Fibroblast of mammary gland (primary cell): Measurements from ENCODE around the gene EPS8L2.

ENCODE experiments used
- DNase-seq: peaks from one replicate; pipeline ENCODE4 v3.0.0-alpha.2; 2010; ENCODE audit warnings: low read depth
- H3K4me3 ChIP-seq: 2 replicates; pipeline ENCODE4 v1.5.1; 2011; ENCODE audit warnings: low read depth, mild to moderate bottlenecking, low read length, moderate library complexity; ENCODE audit not compliant: control insufficient read depth
- TF ChIP-seq, protein P1 (sequence below): conservative IDR thresholded peaks from 2 replicates; pipeline ENCODE4 v1.5.1; 2011; ENCODE audit warnings: low read depth, low read length, inconsistent platforms; ENCODE audit not compliant: control insufficient read depth, insufficient read depth

EPS8L2 gene

DNA sequence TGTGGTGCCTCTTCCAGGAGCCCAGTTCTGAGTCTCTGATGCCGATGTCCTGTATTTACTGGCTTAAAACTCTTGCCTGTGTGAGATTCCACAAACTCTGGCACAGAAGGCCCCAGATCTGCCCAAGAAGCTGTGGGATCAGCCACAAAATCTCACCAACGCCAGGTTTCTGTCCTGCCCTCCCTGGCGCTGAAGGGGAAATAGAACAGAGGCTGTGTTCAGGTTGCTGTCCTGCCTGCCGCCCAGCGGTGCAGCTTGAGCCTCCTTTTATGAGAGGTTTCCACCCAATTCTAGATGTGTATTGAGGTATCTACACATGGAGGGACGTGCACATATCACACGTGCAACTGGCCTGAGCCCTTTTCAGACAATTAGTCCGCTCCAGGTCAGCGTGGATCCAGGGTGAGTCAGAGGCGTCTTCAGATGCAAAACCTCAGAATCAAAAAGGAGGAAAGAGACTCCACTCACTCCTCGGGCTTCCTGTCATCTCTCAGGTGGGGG lies 8.2 kb upstream of the EPS8L2 start:
- H3K4me3 ChIP-seq: peak overlapping the region; percentile 23
- peak; percentile 72 for DNase-seq
- TF ChIP-seq, protein P1, sequence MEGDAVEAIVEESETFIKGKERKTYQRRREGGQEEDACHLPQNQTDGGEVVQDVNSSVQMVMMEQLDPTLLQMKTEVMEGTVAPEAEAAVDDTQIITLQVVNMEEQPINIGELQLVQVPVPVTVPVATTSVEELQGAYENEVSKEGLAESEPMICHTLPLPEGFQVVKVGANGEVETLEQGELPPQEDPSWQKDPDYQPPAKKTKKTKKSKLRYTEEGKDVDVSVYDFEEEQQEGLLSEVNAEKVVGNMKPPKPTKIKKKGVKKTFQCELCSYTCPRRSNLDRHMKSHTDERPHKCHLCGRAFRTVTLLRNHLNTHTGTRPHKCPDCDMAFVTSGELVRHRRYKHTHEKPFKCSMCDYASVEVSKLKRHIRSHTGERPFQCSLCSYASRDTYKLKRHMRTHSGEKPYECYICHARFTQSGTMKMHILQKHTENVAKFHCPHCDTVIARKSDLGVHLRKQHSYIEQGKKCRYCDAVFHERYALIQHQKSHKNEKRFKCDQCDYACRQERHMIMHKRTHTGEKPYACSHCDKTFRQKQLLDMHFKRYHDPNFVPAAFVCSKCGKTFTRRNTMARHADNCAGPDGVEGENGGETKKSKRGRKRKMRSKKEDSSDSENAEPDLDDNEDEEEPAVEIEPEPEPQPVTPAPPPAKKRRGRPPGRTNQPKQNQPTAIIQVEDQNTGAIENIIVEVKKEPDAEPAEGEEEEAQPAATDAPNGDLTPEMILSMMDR: no peak

DNA sequence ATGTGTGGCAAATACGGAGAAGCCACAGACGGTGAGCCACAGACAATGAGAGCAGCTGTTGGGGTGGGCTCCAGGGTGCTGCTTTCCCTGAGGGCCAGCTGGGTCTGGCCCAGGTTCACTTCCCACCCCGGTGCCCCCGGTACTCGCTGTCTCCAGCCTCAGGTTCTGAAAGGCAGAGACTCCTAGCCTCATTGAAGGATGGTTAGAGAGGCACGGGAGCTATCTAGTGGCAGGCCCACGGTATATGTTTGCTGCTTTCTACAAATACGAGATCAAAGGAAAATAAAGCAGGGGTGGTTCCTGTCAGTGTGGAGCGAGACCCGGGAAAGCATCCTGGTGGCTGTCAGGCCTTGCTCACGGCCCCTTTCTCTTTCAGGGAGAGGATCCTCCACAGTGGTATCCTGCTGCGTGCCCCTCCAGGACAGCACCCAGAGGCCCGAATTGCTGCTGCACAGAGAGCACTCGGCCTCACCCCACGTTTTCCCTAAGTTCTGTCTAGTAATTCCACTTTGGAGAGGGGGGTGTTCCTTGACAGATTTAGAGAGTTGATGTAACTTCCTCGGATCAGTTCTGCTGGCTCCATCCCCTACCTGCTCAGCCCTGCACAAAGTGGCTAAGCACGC lies 7.4 kb upstream of the EPS8L2 start:
- TF ChIP-seq, protein P1: no peak

GRCh38 chr11:699116-699508 lies 6.9 kb upstream of the EPS8L2 start:
- TF ChIP-seq, protein P1: no peak
- DNase-seq: no peak
- H3K4me3 ChIP-seq: no peak overlapping the region

More for the DNA sequence above, 7.4 kb upstream of the EPS8L2 start:
- no peak for DNase-seq
- no peak overlapping the region for H3K4me3 ChIP-seq

DNA sequence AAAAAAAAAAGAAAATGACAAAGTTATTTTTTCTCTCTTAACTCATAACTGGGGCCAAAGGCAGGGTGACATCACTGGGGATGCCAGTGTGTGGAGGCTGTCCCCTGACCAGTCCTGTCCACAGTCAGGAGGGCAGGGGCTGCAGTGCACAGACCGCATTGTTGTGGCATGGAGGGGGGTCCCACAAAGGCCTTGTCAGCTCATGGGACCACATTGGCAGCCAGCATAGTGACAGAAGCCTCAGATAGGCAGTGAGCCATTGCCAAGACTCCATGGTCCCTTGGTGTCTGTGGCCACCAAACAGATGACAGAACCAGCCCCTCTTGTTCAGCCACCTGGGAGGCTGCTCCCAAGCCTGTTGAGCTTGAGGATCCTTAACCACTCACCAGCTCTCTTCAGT lies 6.3 kb upstream of the EPS8L2 start:
- TF ChIP-seq, protein P1: no peak
- no peak overlapping the region for H3K4me3 ChIP-seq
- DNase-seq: no peak

- no peak overlapping the region for H3K4me3 ChIP-seq
- no peak for DNase-seq
- TF ChIP-seq, protein P1: no peak
Measured at GRCh38 chr11:701741-702461, 4.1 kb upstream of the EPS8L2 start.

- no peak overlapping the region for H3K4me3 ChIP-seq
- TF ChIP-seq, protein P1: no peak
- no peak for DNase-seq
Measured at GRCh38 chr11:702462-703461, 3.3 kb upstream of the EPS8L2 start.
